Liver (tissue), 9 donors: Measurements from ENCODE around the gene WASL. TPM values are rescaled to one million over a fixed set of nuclear protein-coding genes. Genes with fewer than 3 reads are reported as not detected.

Experiments
- DNase-seq: peaks from one replicate; pipeline ENCODE4 v3.0.0-alpha.2; 2017; ENCODE audit warnings: low spot score
- H3K27ac ChIP-seq, 2 donors: one replicate each; pipeline ENCODE4 v1.7.0; 2013; ENCODE audit warnings: inconsistent platforms in 2 of 2, low read length in 2 of 2, control low read depth in 1 of 2, low read depth in 1 of 2, mild to moderate bottlenecking in 1 of 2
- H3K27me3 ChIP-seq, 4 donors: one replicate each; pipeline versions ENCODE4 v1.6.1 to v1.7.0; 2013; ENCODE audit warnings: low read length in 3 of 4, inconsistent platforms in 1 of 4, mild to moderate bottlenecking in 1 of 4, moderate library complexity in 1 of 4; ENCODE audit not compliant: control insufficient read depth in 4 of 4, insufficient read depth in 4 of 4
- H3K36me3 ChIP-seq, 4 donors: one replicate each; pipeline versions ENCODE4 v1.6.1 to v1.7.0; 2013; ENCODE audit warnings: low read length in 3 of 4, mild to moderate bottlenecking in 3 of 4, low read depth in 1 of 4, moderate library complexity in 1 of 4; ENCODE audit not compliant: control insufficient read depth in 4 of 4, insufficient read depth in 3 of 4
- H3K4me1 ChIP-seq, 4 donors: one replicate each; pipeline versions ENCODE4 v1.6.1 to v1.7.0; 2013; ENCODE audit warnings: low read length in 3 of 4, mild to moderate bottlenecking in 3 of 4, moderate library complexity in 1 of 4; ENCODE audit not compliant: control insufficient read depth in 4 of 4, insufficient read depth in 4 of 4
- H3K4me3 ChIP-seq, 3 donors: one replicate each; pipeline versions ENCODE4 v1.6.1 to v1.7.0; 2013; ENCODE audit warnings: low read length in 3 of 3, control low read depth in 1 of 3, low read depth in 1 of 3, mild to moderate bottlenecking in 1 of 3
- H3K9ac ChIP-seq, 2 donors: one replicate each; pipeline ENCODE4 v1.7.0; 2013; ENCODE audit warnings: low read length in 2 of 2, mild to moderate bottlenecking in 2 of 2, moderate library complexity in 2 of 2, control low read depth in 1 of 2, low read depth in 1 of 2
- H3K9me3 ChIP-seq, 4 donors: one replicate each; pipeline versions ENCODE4 v1.6.1 to v1.7.0; 2013; ENCODE audit warnings: low read length in 3 of 4; ENCODE audit not compliant: control insufficient read depth in 4 of 4
- CTCF ChIP-seq: fragments of 150-350 bp; IDR thresholded peaks from 2 replicates; pipeline ENCODE4 v1.5.1; 2017; ENCODE audit warnings: improper control_type of control experiment, low read depth, low read length; ENCODE audit not compliant: missing input control
- EGR1 ChIP-seq, 2 donors: IDR thresholded peaks; 2 replicates each; pipeline ENCODE4 v1.6.1; 2016 to 2018; ENCODE audit warnings: antibody characterized with exemption in 2 of 2, low read depth in 2 of 2
- FOXA1 ChIP-seq: IDR thresholded peaks from 2 replicates; pipeline ENCODE4 v1.6.1; 2016; ENCODE audit warnings: antibody characterized with exemption
- FOXA2 ChIP-seq: IDR thresholded peaks from 2 replicates; pipeline ENCODE4 v1.6.1; 2016; ENCODE audit warnings: antibody characterized with exemption
- GABPA ChIP-seq, 2 donors: IDR thresholded peaks in 1 of 2; conservative IDR thresholded peaks in 1 of 2; 2 replicates each; pipeline ENCODE4 v1.6.1; 2016; ENCODE audit warnings: antibody characterized with exemption in 2 of 2, mild to moderate bottlenecking in 1 of 2, moderate library complexity in 1 of 2
- HNF4A ChIP-seq, 2 donors: conservative IDR thresholded peaks; 2 replicates each; pipeline ENCODE4 v1.6.1; 2016; ENCODE audit warnings: antibody characterized with exemption in 2 of 2, mild to moderate bottlenecking in 2 of 2
- HNF4G ChIP-seq: IDR thresholded peaks from 2 replicates; pipeline ENCODE4 v1.6.1; 2016; ENCODE audit warnings: antibody characterized with exemption
- JUND ChIP-seq, 2 donors: IDR thresholded peaks; 2 replicates each; pipeline ENCODE4 v1.6.1; 2016; ENCODE audit warnings: antibody characterized with exemption in 2 of 2
- NR2F2 ChIP-seq: IDR thresholded peaks from 2 replicates; pipeline ENCODE4 v1.6.1; 2016; ENCODE audit warnings: antibody characterized with exemption
- RAD21 ChIP-seq, 2 donors: IDR thresholded peaks; 2 replicates each; pipeline ENCODE4 v1.6.1; 2016; ENCODE audit warnings: antibody characterized with exemption in 2 of 2, mild to moderate bottlenecking in 2 of 2
- REST ChIP-seq: IDR thresholded peaks from 2 replicates; pipeline ENCODE4 v1.6.1; 2016; ENCODE audit warnings: antibody characterized with exemption, mild to moderate bottlenecking
- RXRA ChIP-seq, 2 donors: IDR thresholded peaks; 2 replicates each; pipeline ENCODE4 v1.6.1; 2017 to 2018; ENCODE audit warnings: antibody characterized with exemption in 2 of 2, mild to moderate bottlenecking in 1 of 2
- SP1 ChIP-seq: IDR thresholded peaks from 2 replicates; pipeline ENCODE4 v1.6.1; 2018; ENCODE audit warnings: antibody characterized with exemption, mild to moderate bottlenecking
- TAF1 ChIP-seq: conservative IDR thresholded peaks from 2 replicates; pipeline ENCODE4 v1.6.1; 2016; ENCODE audit warnings: antibody characterized with exemption, mild to moderate bottlenecking
- YY1 ChIP-seq: IDR thresholded peaks from 2 replicates; pipeline ENCODE4 v1.6.1; 2016; ENCODE audit warnings: antibody characterized with exemption, mild to moderate bottlenecking
- WGBS: extraction: QIAGEN DNeasy Blood & Tissue Kit; methylation state at CpG from one replicate; pipeline ENCODE4 v1.1.7; 2013; 5-methylcytosine and 5-hydroxymethylcytosine counted together
- polyA plus RNA-seq, 2 donors: library from polyadenylated mRNA; stranded (reverse) in 1 of 2; unstranded in 1 of 2; fragments of 200-250 nt in 1 of 2; fragments of >200 nt in 1 of 2; fragmentation: Nextera tagmentation in 1 of 2; extraction: Ambion mirVana in 1 of 2; gene quantifications; one replicate each; pipeline versions ENCODE4 v1.2.1 to v1.2.3, GENCODE V29; 2013 to 2015
- total RNA-seq, 2 donors: library from RNA; depleted of rRNA; stranded (reverse); fragments of >200 nt; gene quantifications; one replicate each; pipeline ENCODE4 v1.2.3, GENCODE V29; 2014
- TF ChIP-seq, protein P1 (sequence below): IDR thresholded peaks from 2 replicates; pipeline ENCODE4 v1.6.1; 2016; ENCODE audit warnings: antibody characterized with exemption
- TF ChIP-seq, protein P2 (sequence below): IDR thresholded peaks from 2 replicates; pipeline ENCODE4 v1.6.1; 2016; ENCODE audit warnings: antibody characterized with exemption
- TF ChIP-seq, protein P3 (sequence below): IDR thresholded peaks from 2 replicates; pipeline ENCODE4 v1.6.1; 2016; ENCODE audit warnings: antibody characterized with exemption
- donor health status: healthy.
- donor health status: healthy.
- donor health status: healthy.
- donor health status: healthy.
- donor health status: healthy.

The WASL gene
- total and polyA plus RNA-seq, 4 donors = 12.9 to 20.7 (median 18.1) TPM

GRCh38 chr7:123774496-123774895 lies 25.7 kb upstream of the WASL start:
- Histone ChIP-seq H3K9ac (no peak overlapping the region), H3K4me1 (peaks cover 0 to under 1% (median 0%) of the 10 kb centered on the region in 4 donors), H3K27me3 (no peaks in the 10 kb centered on the region), H3K36me3 (no peaks in the 10 kb centered on the region), H3K4me3 (no peak overlapping the region), H3K9me3 (no peaks in the 10 kb centered on the region), H3K27ac (no peak overlapping the region)
- 96% methylated on average over 4 of the region's 4 CpGs for whole genome bisulfite sequencing
- TF ChIP-seq NR2F2 (no peak), YY1 (no peak), HNF4A (conservative IDR thresholded peaks at IDR 0.05) (no peak), RXRA (IDR thresholded peaks at IDR 0.05) (no peak), TAF1 (no peak), EGR1 (IDR thresholded peaks at IDR 0.05; ENCODE audit: low read depth in 2 of 2) (no peak), RAD21 (IDR thresholded peaks at IDR 0.05) (no peak), REST (no peak), FOXA2 (no peak), CTCF (no peak), FOXA1 (no peak), JUND (IDR thresholded peaks at IDR 0.05) (no peak), GABPA (IDR thresholded peaks at IDR 0.05 in 1 of 2, conservative IDR thresholded peaks at IDR 0.05 in 1 of 2) (no peak), SP1 (no peak)
- TF ChIP-seq, protein P1, sequence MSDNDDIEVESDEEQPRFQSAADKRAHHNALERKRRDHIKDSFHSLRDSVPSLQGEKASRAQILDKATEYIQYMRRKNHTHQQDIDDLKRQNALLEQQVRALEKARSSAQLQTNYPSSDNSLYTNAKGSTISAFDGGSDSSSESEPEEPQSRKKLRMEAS = no peak
- TF ChIP-seq, protein P2, sequence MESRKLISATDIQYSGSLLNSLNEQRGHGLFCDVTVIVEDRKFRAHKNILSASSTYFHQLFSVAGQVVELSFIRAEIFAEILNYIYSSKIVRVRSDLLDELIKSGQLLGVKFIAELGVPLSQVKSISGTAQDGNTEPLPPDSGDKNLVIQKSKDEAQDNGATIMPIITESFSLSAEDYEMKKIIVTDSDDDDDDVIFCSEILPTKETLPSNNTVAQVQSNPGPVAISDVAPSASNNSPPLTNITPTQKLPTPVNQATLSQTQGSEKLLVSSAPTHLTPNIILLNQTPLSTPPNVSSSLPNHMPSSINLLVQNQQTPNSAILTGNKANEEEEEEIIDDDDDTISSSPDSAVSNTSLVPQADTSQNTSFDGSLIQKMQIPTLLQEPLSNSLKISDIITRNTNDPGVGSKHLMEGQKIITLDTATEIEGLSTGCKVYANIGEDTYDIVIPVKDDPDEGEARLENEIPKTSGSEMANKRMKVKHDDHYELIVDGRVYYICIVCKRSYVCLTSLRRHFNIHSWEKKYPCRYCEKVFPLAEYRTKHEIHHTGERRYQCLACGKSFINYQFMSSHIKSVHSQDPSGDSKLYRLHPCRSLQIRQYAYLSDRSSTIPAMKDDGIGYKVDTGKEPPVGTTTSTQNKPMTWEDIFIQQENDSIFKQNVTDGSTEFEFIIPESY = no peak
- no peak for DNase-seq

DNA sequence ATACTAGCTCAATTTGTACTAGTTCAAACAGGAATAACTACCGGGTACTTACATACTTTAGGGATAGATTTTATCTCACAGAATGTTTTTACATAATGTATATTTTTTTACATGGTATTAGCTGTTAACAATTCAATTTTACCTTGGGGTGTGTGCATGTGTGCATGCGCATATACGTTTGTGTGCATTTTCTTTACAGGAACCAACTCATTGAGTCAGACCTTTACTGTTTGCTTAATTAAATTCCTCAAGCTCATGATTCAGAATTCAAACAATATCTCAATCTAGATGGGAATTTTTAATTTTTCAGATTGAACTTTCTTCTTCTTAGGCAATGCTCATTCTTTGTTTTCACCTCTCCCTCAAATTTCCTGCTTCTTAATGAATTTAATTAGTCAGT lies 24.7 kb upstream of the WASL start:
- H3K9me3 ChIP-seq = no peaks in the 10 kb centered on the region
- H3K4me3 ChIP-seq = no peak overlapping the region
- H3K36me3 ChIP-seq = no peaks in the 10 kb centered on the region
- H3K9ac ChIP-seq = no peak overlapping the region
- 97% methylated on average over 3 of the region's 3 CpGs for WGBS
- no peaks in the 10 kb centered on the region for H3K27me3 ChIP-seq
- H3K4me1 ChIP-seq = peaks cover 0 to 11% (median 4%) of the 10 kb centered on the region in 4 donors
- no peak overlapping the region for H3K27ac ChIP-seq
- no peak for DNase-seq
- TF ChIP-seq JUND (IDR thresholded peaks at IDR 0.05) = no peak
- no peak for TF ChIP-seq SP1
- no peak for TF ChIP-seq EGR1 (IDR thresholded peaks at IDR 0.05; ENCODE audit: low read depth in 2 of 2)
- TF ChIP-seq REST = no peak
- TF ChIP-seq RXRA (IDR thresholded peaks at IDR 0.05) = no peak
- TF ChIP-seq GABPA (IDR thresholded peaks at IDR 0.05 in 1 of 2, conservative IDR thresholded peaks at IDR 0.05 in 1 of 2) = no peak
- TF ChIP-seq FOXA2 = no peak
- no peak for TF ChIP-seq RAD21 (IDR thresholded peaks at IDR 0.05)
- TF ChIP-seq FOXA1 = no peak
- TF ChIP-seq, protein P3, sequence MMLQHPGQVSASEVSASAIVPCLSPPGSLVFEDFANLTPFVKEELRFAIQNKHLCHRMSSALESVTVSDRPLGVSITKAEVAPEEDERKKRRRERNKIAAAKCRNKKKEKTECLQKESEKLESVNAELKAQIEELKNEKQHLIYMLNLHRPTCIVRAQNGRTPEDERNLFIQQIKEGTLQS = no peak
- no peak for TF ChIP-seq HNF4G
- TF ChIP-seq YY1 = no peak
- TF ChIP-seq, protein P1 = no peak
- TF ChIP-seq, protein P2 = no peak
